NCI-H1694 (cell line): Measurements from ENCODE around the gene CNEP1R1.
A peak's percentile ranks its signal among the peaks of the same experiment; 100 is the strongest.

Source experiments
- DNase-seq: peaks from one replicate; lab custom pipeline; 2025; lab: John Stamatoyannopoulos, UW

The CNEP1R1 gene

GRCh38 chr16:50065241-50065623 lies 40.2 kb downstream of the CNEP1R1 start:
- DNase-seq: no peak

GRCh38 chr16:50065624-50066481 lies 40.8 kb downstream of the CNEP1R1 start, which contains the start of gene HEATR3:
TSS of gene HEATR3 (plus strand) at chr16:50065970. CDS start at chr16:50066132, 162 bp downstream.
- peak; percentile 76 for DNase-seq

- no peak for DNase-seq
Observed at GRCh38 chr16:50066482-50067289, 41.7 kb downstream of the CNEP1R1 start.

GRCh38 chr16:50067290-50067853 lies 42.3 kb downstream of the CNEP1R1 start:
- DNase-seq: peak; percentile 41

GRCh38 chr16:50068550-50068949 lies 43.5 kb downstream of the CNEP1R1 start:
- no peak for DNase-seq

GRCh38 chr16:50069060-50069459 lies 44.0 kb downstream of the CNEP1R1 start:
- DNase-seq: no peak

GRCh38 chr16:50071075-50071671 lies 46.1 kb downstream of the CNEP1R1 start:
- DNase-seq: no peak

- no peak for DNase-seq
Observed at GRCh38 chr16:50072730-50073129, 47.7 kb downstream of the CNEP1R1 start.

- no peak for DNase-seq
Observed at GRCh38 chr16:50079397-50080140, 54.5 kb downstream of the CNEP1R1 start.

- DNase-seq: no peak
Observed at GRCh38 chr16:50081428-50082018, 56.5 kb downstream of the CNEP1R1 start.

- no peak for DNase-seq
Observed at GRCh38 chr16:50083996-50084395, 59.0 kb downstream of the CNEP1R1 start.

- DNase-seq: no peak
Observed at GRCh38 chr16:50086176-50086575, 61.2 kb downstream of the CNEP1R1 start.
